Left lung (tissue), 10 donors: ENCODE data around the gene RBM33. TPM values are rescaled to one million over a fixed set of nuclear protein-coding genes. Genes with fewer than 3 reads are reported as not detected.

Experiments used
- ATAC-seq: fragments of 200-7000 bp; cut with Tn5 transposase; one replicate; pipeline ENCODE4 v1.9.1; 2020; ENCODE audit warnings: moderate library complexity
- DNase-seq, 4 donors: peaks; one replicate each; pipeline ENCODE4 v3.0.0-alpha.2; 2013 to 2020
- H3K27ac ChIP-seq, 2 donors: fragments of 200-600 bp; sonication (generic) in 1 of 2; one replicate each; pipeline versions ENCODE4 v1.5.0 to v1.8.0; 2020 to 2021
- H3K27me3 ChIP-seq, 2 donors: fragments of 200-600 bp; sonication (generic) in 1 of 2; one replicate each; pipeline versions ENCODE4 v1.5.0 to v1.8.0; 2020 to 2021
- H3K36me3 ChIP-seq, 2 donors: fragments of 200-600 bp; sonication (generic) in 1 of 2; one replicate each; pipeline versions ENCODE4 v1.5.0 to v1.8.0; 2020 to 2021
- H3K4me1 ChIP-seq, 2 donors: fragments of 200-600 bp; one replicate each; pipeline ENCODE4 v1.8.0; 2021
- H3K4me3 ChIP-seq, 2 donors: fragments of 200-600 bp; sonication (generic) in 1 of 2; one replicate each; pipeline versions ENCODE4 v1.5.0 to v1.8.0; 2020 to 2021; ENCODE audit warnings: mild to moderate bottlenecking in 1 of 2
- H3K9me3 ChIP-seq, 2 donors: fragments of 200-600 bp; sonication (generic) in 1 of 2; one replicate each; pipeline versions ENCODE4 v1.5.0 to v1.8.0; 2020 to 2021
- intact Hi-C, 2 donors: fragments of 100-400 bp; cut with DNase I; formaldehyde crosslinking; loops; one replicate each; pipeline versions ENCODE4 v1.11.2 to v1.14.2; 2022
- polyA plus RNA-seq, 6 donors: library from polyadenylated mRNA; unstranded; fragments of 120-200 nt; gene quantifications; one replicate each; pipeline ENCODE4 v1.2.1, GENCODE V29; 2013; ENCODE audit not compliant: insufficient read length in 6 of 6
- total RNA-seq, 2 donors: library from RNA; stranded (reverse); fragmentation: NEBNext Ultra II Directional; extraction: Animal tissue kit (Norgen Biotek cat#: 25700); gene quantifications; one replicate each; pipeline ENCODE4 v1.2.1, GENCODE V29; 2021
- TF ChIP-seq, protein P1 (sequence below), 2 donors: fragments of 200-600 bp; sonication (generic) in 1 of 2; IDR thresholded peaks; one replicate each; pipeline versions ENCODE4 v1.5.0 to v1.8.0; 2021; ENCODE audit warnings: antibody characterized with exemption in 2 of 2
- donor health status: DM: no; HTN: yes; CAD: no.
- donor health status: DM: no; HTN: no; CAD: no.

The RBM33 gene
- total and polyA plus RNA-seq, 8 donors = 35.2 to 56.4 (median 45.0) TPM

- TF ChIP-seq, protein P1, sequence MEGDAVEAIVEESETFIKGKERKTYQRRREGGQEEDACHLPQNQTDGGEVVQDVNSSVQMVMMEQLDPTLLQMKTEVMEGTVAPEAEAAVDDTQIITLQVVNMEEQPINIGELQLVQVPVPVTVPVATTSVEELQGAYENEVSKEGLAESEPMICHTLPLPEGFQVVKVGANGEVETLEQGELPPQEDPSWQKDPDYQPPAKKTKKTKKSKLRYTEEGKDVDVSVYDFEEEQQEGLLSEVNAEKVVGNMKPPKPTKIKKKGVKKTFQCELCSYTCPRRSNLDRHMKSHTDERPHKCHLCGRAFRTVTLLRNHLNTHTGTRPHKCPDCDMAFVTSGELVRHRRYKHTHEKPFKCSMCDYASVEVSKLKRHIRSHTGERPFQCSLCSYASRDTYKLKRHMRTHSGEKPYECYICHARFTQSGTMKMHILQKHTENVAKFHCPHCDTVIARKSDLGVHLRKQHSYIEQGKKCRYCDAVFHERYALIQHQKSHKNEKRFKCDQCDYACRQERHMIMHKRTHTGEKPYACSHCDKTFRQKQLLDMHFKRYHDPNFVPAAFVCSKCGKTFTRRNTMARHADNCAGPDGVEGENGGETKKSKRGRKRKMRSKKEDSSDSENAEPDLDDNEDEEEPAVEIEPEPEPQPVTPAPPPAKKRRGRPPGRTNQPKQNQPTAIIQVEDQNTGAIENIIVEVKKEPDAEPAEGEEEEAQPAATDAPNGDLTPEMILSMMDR (IDR thresholded peaks at IDR 0.05) = no peak
- Histone ChIP-seq H3K4me3 (no peak overlapping the region), H3K27me3 (peaks cover 64 to 85% of the 10 kb centered on the region in 2 donors), H3K4me1 (peaks cover 0 to 32% of the 10 kb centered on the region in 2 donors), H3K27ac (no peak overlapping the region), H3K36me3 (no peaks in the 10 kb centered on the region), H3K9me3 (peaks cover 0 to 2% of the 10 kb centered on the region in 2 donors)
- DNase-seq (peak in 1 of 4 donors; percentile 61), ATAC-seq (no peak)
- intact Hi-C loops = no loop called here
Observed at GRCh38 chr7:155813125-155813524, 168.7 kb downstream of the RBM33 start.

DNA sequence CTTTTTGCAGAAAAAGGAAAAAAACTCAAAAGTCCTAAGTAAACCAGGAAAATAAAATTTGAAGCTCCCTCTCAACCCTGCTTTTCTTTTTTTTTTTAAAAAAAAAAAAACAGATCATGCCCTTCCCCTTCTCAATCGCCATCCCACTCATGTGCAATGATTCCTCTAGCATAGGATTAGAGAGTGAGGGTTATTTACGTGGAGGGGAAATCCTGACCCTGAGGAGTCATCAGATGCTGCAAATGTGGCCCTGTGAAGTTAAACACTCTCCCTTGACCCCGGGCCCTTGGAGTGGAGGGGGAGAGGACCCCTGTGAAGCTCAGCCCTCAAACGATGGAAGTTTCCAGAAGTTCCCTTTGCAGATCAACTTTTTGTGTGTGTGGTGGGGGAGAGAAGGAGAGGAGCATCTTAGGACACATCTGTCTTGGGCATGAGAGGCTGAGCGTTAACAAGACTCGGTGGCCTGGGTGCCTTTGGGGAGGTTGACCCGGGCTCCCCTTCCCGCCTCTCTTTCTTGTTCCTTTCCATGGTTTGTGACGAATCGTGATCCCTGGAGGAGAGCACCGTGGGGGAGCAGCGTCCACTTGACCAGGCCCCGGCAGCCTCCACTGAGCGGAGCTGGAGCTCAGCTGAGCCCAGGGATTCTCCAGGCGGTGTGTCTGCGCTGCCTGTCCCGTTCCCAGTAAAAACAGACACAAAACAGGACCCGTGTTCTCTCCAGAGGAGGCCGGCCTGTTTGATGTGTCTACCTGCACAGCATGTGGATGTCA, 169.3 kb downstream of the RBM33 start:
- ATAC-seq (no peak), DNase-seq (peak in 1 of 4 donors; percentile 56)
- Histone ChIP-seq H3K4me3 (no peak overlapping the region), H3K4me1 (peaks cover 0 to 26% of the 10 kb centered on the region in 2 donors), H3K27ac (no peak overlapping the region), H3K27me3 (peaks cover 58 to 82% of the 10 kb centered on the region in 2 donors), H3K36me3 (no peaks in the 10 kb centered on the region), H3K9me3 (peaks cover 0 to 2% of the 10 kb centered on the region in 2 donors)
- TF ChIP-seq, protein P1 (IDR thresholded peaks at IDR 0.05) = no peak
- intact Hi-C loops = no loop called here

- H3K4me1 ChIP-seq = peaks cover 0 to 17% of the 10 kb centered on the region in 2 donors
- no peak overlapping the region for H3K27ac ChIP-seq
- H3K36me3 ChIP-seq = no peaks in the 10 kb centered on the region
- no peak overlapping the region for H3K4me3 ChIP-seq
- DNase-seq = no peak
- TF ChIP-seq, protein P1 (IDR thresholded peaks at IDR 0.05) = no peak
- intact Hi-C loops = no loop called here
- H3K27me3 ChIP-seq = peaks cover 49 to 82% of the 10 kb centered on the region in 2 donors
- no peak for ATAC-seq
- H3K9me3 ChIP-seq = peaks cover 0 to 2% of the 10 kb centered on the region in 2 donors
Observed at GRCh38 chr7:155814316-155815276, 170.1 kb downstream of the RBM33 start.

GRCh38 chr7:155815332-155816191, 171.1 kb downstream of the RBM33 start:
- Histone ChIP-seq H3K36me3 (no peaks in the 10 kb centered on the region), H3K27ac (no peak overlapping the region), H3K27me3 (peaks cover 39 to 82% of the 10 kb centered on the region in 2 donors), H3K4me1 (peaks cover 0 to 7% of the 10 kb centered on the region in 2 donors), H3K9me3 (peaks cover 0 to 2% of the 10 kb centered on the region in 2 donors), H3K4me3 (no peak overlapping the region)
- peak in 2 of 4 donors; percentile 54 to 90 for DNase-seq
- TF ChIP-seq, protein P1 (IDR thresholded peaks at IDR 0.05) = peak; percentile 50 to 64
- ATAC-seq = peak; percentile 86
- intact Hi-C loops = no loop called here
